GM21515 (cell line): ENCODE data around the gene UVSSA.
"Not testable (repeated sequence)": the region's sequence is repeated elsewhere in the genome, so short reads cannot be mapped to it uniquely, and the experiment has no call there.

Source experiments
- ATAC-seq: cut with Tn5 transposase; IDR thresholded peaks from one replicate; pipeline ENCODE4 v1.9.1; 2021; ENCODE audit not compliant: unreplicated experiment

UVSSA gene

GRCh38 chr4:1315836-1316536 lies 31.0 kb upstream of the UVSSA start:
- ATAC-seq: no peak

- ATAC-seq: no peak
Measured at GRCh38 chr4:1316537-1317168, 30.4 kb upstream of the UVSSA start.

GRCh38 chr4:1317177-1318045 lies 29.6 kb upstream of the UVSSA start:
- ATAC-seq: no peak

- no peak for ATAC-seq
Measured at GRCh38 chr4:1318046-1318375, 29.0 kb upstream of the UVSSA start.

- no peak for ATAC-seq
Measured at GRCh38 chr4:1318488-1319213, 28.4 kb upstream of the UVSSA start.

- ATAC-seq: no peak
Measured at GRCh38 chr4:1321486-1321885, 25.5 kb upstream of the UVSSA start.

- ATAC-seq: no peak
Measured at GRCh38 chr4:1321946-1322650, 24.9 kb upstream of the UVSSA start.

GRCh38 chr4:1323280-1323634 lies 23.8 kb upstream of the UVSSA start:
- no peak for ATAC-seq

- no peak for ATAC-seq
Measured at GRCh38 chr4:1323635-1324442, 23.2 kb upstream of the UVSSA start.

- not testable (repeated sequence) for ATAC-seq
Measured at GRCh38 chr4:1324443-1325175, 22.4 kb upstream of the UVSSA start.

- no peak for ATAC-seq
Measured at GRCh38 chr4:1325176-1325480, 21.9 kb upstream of the UVSSA start.

- ATAC-seq: no peak
Measured at GRCh38 chr4:1325681-1326635, 21.1 kb upstream of the UVSSA start.

- no peak for ATAC-seq
Measured at GRCh38 chr4:1326751-1327525, 20.1 kb upstream of the UVSSA start.

- ATAC-seq: no peak
Measured at GRCh38 chr4:1327526-1328266, 19.3 kb upstream of the UVSSA start.

GRCh38 chr4:1328267-1329155 lies 18.5 kb upstream of the UVSSA start:
- no peak for ATAC-seq
